ENCODE data around the gene ZMYND15.
"Not testable (repeated sequence)": the region's sequence is repeated elsewhere in the genome, so short reads cannot be mapped to it uniquely, and the experiment has no call there.

ZMYND15 gene, protein sequence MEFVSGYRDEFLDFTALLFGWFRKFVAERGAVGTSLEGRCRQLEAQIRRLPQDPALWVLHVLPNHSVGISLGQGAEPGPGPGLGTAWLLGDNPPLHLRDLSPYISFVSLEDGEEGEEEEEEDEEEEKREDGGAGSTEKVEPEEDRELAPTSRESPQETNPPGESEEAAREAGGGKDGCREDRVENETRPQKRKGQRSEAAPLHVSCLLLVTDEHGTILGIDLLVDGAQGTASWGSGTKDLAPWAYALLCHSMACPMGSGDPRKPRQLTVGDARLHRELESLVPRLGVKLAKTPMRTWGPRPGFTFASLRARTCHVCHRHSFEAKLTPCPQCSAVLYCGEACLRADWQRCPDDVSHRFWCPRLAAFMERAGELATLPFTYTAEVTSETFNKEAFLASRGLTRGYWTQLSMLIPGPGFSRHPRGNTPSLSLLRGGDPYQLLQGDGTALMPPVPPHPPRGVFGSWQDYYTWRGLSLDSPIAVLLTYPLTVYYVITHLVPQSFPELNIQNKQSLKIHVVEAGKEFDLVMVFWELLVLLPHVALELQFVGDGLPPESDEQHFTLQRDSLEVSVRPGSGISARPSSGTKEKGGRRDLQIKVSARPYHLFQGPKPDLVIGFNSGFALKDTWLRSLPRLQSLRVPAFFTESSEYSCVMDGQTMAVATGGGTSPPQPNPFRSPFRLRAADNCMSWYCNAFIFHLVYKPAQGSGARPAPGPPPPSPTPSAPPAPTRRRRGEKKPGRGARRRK

DNA sequence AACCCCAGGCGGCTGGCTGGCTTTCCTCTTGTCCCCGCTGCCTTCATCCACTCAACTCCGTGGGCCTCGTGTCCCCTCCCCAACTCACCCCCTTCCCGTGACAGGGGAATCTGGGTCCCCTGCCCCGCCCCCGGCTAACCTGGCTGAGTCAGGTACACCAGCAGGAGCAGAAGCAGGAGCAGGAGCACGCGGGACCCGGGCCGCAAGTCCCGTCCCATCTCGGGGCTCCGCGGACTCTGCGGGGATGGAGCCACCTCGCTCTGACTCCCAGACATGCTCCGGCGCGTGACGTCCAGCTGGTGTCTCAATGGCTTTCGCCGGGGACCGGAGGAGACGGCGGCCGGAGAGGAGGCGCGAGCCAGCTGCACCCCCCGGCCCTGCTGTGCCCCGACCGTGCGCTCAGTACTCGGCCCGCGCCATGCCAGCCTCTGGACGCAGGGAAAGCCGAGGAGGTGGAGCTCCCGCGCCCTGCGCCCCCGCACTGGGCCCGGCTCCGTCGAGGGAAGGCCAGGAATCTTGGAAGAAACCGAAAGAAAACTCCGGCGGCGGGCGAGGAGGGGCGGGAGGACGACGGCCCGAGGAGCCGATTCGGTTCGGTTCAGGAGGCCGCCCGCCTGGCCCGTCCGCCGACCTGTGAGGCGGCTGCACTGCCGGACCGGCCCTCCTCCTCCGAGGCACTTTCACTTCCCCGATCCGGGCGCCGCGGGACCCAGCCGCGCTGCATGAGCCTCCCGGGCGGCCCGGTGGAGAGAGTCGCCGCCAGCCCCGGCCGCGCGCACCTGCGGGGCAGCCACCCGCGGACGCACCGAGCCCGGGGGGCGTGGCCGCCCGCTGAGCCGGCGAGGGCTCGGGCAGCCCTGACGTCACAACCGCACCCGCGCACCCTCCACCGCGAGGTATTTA, at the start of gene ZMYND15, which contains the start of gene CXCL16:
Gene ZMYND15 (plus strand): TSS at position 712 of the 903 bp plus-strand sequence. CDS start 716 bp downstream, outside the sequence.
Gene CXCL16 (minus strand): TSS at position 807 of the 903 bp plus-strand sequence. CDS start 589 bp downstream, at position 218.
- ATAC-seq (replicated peaks; ENCODE audit: extremely low read depth, poor library complexity, severe bottlenecking) (peak; percentile 58), DNase-seq (ENCODE audit: low spot score in 2 of 2) (peak; percentile 39 to 50)
- no peaks in the 10 kb centered on the region for H3K9me3 Mint-ChIP-seq
- peaks cover 10% of the 10 kb centered on the region for H3K36me3 Mint-ChIP-seq (ENCODE audit: insufficient read depth)
- H3K4me1 Mint-ChIP-seq: peaks cover 20% of the 10 kb centered on the region
- H3K4me3 Mint-ChIP-seq: peak within 1 kb of the TSS; percentile 92
- peaks cover 46% of the 10 kb centered on the region for H3K27me3 Mint-ChIP-seq
- H3K27ac Mint-ChIP-seq (ENCODE audit: low read depth): peak within 1 kb of the TSS; percentile 84

DNA sequence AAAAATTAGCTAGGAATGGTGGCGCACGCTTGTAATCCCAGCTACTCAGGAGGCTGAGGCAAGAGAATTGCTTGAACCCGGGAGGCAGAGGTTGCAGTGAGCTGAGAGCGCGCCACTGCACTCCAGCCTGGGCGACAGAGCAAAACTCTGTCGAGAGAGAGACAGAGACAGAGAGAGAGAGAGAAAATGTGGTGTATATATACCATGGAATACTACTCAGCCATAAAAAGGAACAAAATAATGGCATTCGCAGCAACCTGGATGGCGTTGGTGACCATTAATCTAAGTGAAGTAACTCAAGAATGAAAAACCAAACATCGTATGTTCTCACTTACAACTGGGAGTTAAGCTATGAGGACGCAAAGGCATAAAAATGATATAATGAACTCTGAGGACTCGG, 49.8 kb upstream of the ZMYND15 start:
- H3K27ac Mint-ChIP-seq (ENCODE audit: low read depth): peak overlapping the region; percentile 39

DNA sequence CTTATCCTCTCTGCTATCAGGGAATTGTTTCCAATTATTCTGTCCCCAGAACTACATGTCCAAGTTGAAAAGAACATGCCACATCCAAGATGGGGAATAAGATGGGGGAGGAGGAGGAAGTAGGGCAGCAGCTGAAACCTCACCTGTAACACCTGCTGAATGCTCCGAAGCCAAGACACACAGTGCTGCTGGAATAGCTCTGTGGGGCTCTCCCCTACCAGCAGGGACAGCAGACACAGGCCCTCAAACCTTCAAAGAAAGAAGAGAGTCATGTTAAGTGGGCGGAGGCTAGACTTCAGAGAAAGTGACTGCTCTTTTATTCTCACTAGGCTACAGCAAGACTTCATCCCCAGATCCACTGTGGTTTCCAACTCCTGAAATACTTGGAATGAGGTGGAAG, 48.9 kb upstream of the ZMYND15 start:
- Mint-ChIP-seq H3K4me1 (peaks cover 42% of the 10 kb centered on the region), H3K4me3 (no peak overlapping the region), H3K36me3 (ENCODE audit: insufficient read depth) (peaks cover 32% of the 10 kb centered on the region), H3K27me3 (no peaks in the 10 kb centered on the region), H3K27ac (ENCODE audit: low read depth) (peak overlapping the region; percentile 61), H3K9me3 (no peaks in the 10 kb centered on the region)
- no peak for DNase-seq (ENCODE audit: low spot score in 2 of 2)
- no peak for ATAC-seq (replicated peaks; ENCODE audit: extremely low read depth, poor library complexity, severe bottlenecking)

More for the DNA sequence above, 49.8 kb upstream of the ZMYND15 start:
- H3K9me3 Mint-ChIP-seq; H3K27me3 Mint-ChIP-seq; H3K4me3 Mint-ChIP-seq; DNase-seq (ENCODE audit: low spot score in 2 of 2); ATAC-seq (replicated peaks; ENCODE audit: extremely low read depth, poor library complexity, severe bottlenecking): not testable (repeated sequence)
- Mint-ChIP-seq H3K36me3 (ENCODE audit: insufficient read depth) (peaks cover 32% of the 10 kb centered on the region), H3K4me1 (peaks cover 41% of the 10 kb centered on the region)

DNA sequence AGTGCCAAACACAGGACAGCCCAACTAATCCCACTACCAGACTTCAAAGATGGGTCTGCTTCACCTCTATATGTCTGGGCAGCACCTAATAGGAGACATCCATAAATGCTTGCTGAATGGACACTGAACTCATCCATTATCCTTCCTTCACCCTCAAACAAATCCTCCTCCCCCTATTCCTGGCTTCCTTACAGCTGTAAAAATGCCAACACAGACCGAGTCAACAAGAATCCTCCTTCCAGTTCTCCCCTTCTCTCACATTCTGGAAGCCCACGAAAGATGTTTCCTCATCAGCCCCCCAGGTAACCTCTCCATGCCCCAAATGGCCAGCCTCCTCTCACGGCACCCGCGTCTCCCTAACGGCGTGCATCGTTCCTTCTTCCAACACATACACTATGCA, 47.9 kb upstream of the ZMYND15 start:
- Mint-ChIP-seq H3K4me1 (peaks cover 44% of the 10 kb centered on the region), H3K36me3 (ENCODE audit: insufficient read depth) (peaks cover 34% of the 10 kb centered on the region), H3K27ac (ENCODE audit: low read depth) (peak overlapping the region; percentile 23), H3K9me3 (no peaks in the 10 kb centered on the region), H3K27me3 (no peaks in the 10 kb centered on the region), H3K4me3 (no peak overlapping the region)
- no peak for ATAC-seq (replicated peaks; ENCODE audit: extremely low read depth, poor library complexity, severe bottlenecking)
- no peak for DNase-seq (ENCODE audit: low spot score in 2 of 2)

DNA sequence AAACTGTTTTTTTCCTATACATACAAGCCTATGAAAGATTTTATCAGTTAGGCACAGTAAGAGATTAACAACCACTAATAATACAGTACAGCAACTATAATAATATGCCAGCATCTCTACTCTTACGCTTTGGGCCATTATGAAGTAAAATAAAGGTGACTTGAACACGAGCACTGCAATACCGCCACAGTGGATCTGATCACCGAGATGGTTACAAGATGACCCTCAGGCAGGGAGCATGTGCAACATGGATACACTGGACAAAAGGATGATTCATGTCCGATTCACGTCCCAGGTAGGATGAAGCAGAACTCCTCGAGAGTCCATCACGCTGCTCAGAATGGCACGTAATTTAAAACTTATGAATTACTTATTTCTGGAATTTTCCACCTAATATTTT, 46.2 kb upstream of the ZMYND15 start:
- Mint-ChIP-seq H3K4me3 (no peak overlapping the region), H3K27me3 (no peaks in the 10 kb centered on the region), H3K36me3 (ENCODE audit: insufficient read depth) (peaks cover 23% of the 10 kb centered on the region), H3K27ac (ENCODE audit: low read depth) (no peak overlapping the region), H3K9me3 (no peaks in the 10 kb centered on the region), H3K4me1 (peaks cover 38% of the 10 kb centered on the region)
- ATAC-seq (replicated peaks; ENCODE audit: extremely low read depth, poor library complexity, severe bottlenecking) (no peak), DNase-seq (ENCODE audit: low spot score in 2 of 2) (no peak)

DNA sequence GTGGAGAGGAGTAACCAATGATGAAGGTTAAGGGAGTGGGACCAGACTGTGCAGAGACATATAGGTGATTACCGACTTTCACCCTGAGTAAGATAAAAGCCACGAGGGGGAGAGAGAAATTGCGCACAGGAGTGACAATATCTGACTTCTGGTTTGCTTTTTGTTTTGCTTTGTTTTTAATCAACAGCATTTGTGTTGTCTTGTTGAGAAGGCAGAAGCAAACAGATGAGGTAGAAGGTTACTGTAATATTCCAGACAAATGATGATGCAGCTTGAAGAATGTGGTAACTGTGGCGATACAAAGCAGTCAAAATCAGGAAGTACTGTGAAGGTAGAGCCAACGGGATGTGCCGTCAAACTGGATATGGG, 43.2 kb upstream of the ZMYND15 start:
- ATAC-seq (replicated peaks; ENCODE audit: extremely low read depth, poor library complexity, severe bottlenecking) (peak; percentile 94), DNase-seq (ENCODE audit: low spot score in 2 of 2) (peak in 1 of 2 donors; percentile 38)
- Mint-ChIP-seq H3K9me3 (no peaks in the 10 kb centered on the region), H3K27ac (ENCODE audit: low read depth) (peak overlapping the region; percentile 96), H3K27me3 (no peaks in the 10 kb centered on the region), H3K4me1 (peaks cover 21% of the 10 kb centered on the region), H3K4me3 (peak overlapping the region; percentile 73), H3K36me3 (ENCODE audit: insufficient read depth) (peaks cover 6% of the 10 kb centered on the region)

DNA sequence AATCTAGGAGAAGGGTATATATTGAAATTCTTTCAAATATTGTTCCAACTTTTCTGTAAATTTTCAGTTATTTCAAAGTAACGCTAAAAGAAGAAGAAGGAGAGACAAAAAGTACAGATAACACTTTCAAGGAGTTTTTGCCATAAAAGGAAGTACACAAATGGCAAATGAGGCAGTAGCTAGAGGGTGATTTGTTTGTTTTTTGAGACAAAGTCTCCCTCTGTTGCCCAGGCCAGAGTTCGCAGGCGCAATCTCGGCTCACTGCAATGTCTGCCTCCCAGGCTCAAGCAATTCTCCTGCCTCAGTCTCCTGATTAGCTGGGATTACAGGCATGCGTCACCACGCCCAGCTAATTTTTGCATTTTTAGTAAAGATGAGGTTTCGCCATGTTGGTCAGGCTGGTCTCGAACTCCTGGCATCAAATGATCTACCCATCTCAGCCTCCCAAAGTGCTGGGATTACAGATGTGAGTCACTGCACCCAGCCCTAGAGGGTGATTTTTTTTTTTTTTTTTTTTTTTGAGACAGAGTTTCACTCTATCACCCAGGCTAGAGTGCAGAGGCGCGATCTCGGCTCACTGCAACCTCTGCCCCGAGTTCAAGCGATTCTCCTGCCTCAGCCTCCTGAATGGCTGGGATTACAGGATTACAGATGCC, 40.1 kb upstream of the ZMYND15 start:
- not testable (repeated sequence) for H3K27ac Mint-ChIP-seq (ENCODE audit: low read depth); H3K27me3 Mint-ChIP-seq; H3K36me3 Mint-ChIP-seq (ENCODE audit: insufficient read depth); DNase-seq (ENCODE audit: low spot score in 2 of 2); H3K9me3 Mint-ChIP-seq; H3K4me3 Mint-ChIP-seq; ATAC-seq (replicated peaks; ENCODE audit: extremely low read depth, poor library complexity, severe bottlenecking)
- peaks cover 37% of the 10 kb centered on the region for H3K4me1 Mint-ChIP-seq

DNA sequence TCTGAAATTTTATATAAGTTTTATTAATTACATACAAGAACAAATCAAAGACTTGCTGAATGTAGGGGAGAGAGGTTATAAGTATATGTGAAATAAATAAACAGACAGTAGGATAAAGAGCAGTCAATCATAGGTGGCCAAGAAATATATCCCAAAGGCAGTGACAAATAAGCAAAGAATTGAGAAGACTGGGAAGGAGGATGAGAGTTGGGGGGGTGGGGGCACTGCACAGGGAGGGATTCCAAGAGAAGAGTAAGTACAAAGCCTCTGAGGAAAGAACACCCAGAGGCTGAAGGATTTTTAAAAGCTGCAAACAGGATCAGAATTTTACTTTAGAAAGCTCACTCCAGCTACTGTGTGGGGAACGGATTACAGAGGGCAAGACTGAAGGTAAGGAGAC, 38.5 kb upstream of the ZMYND15 start:
- Mint-ChIP-seq H3K4me1 (peaks cover 35% of the 10 kb centered on the region), H3K27me3 (no peaks in the 10 kb centered on the region), H3K9me3 (no peaks in the 10 kb centered on the region), H3K4me3 (no peak overlapping the region), H3K27ac (ENCODE audit: low read depth) (no peak overlapping the region), H3K36me3 (ENCODE audit: insufficient read depth) (peaks cover 10% of the 10 kb centered on the region)
- no peak for DNase-seq (ENCODE audit: low spot score in 2 of 2)
- ATAC-seq (replicated peaks; ENCODE audit: extremely low read depth, poor library complexity, severe bottlenecking): no peak

DNA sequence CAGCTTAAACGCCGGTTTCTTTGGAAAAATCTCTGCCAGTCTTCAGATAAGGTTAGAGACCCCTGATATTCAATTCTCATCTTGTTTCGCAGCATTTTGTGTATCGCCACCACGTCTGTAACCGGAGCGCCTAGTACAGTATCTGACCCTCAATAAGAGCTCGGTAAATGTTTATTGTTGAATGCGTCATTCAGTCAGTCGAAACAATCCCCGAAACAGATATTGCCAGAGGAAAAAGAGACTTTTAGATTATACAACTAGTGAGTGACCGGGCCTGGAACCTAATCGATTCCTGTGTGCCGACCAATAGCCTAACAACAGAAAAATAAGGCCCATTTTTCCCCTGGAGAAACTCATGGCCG, 36.3 kb upstream of the ZMYND15 start:
- H3K27me3 Mint-ChIP-seq: no peaks in the 10 kb centered on the region
- ATAC-seq (replicated peaks; ENCODE audit: extremely low read depth, poor library complexity, severe bottlenecking) (no peak), DNase-seq (ENCODE audit: low spot score in 2 of 2) (no peak)
- no peaks in the 10 kb centered on the region for H3K9me3 Mint-ChIP-seq
- peak overlapping the region; percentile 63 for H3K4me3 Mint-ChIP-seq
- H3K36me3 Mint-ChIP-seq (ENCODE audit: insufficient read depth): peaks cover 9% of the 10 kb centered on the region
- peaks cover 28% of the 10 kb centered on the region for H3K4me1 Mint-ChIP-seq
- H3K27ac Mint-ChIP-seq (ENCODE audit: low read depth): peak overlapping the region; percentile 71

DNA sequence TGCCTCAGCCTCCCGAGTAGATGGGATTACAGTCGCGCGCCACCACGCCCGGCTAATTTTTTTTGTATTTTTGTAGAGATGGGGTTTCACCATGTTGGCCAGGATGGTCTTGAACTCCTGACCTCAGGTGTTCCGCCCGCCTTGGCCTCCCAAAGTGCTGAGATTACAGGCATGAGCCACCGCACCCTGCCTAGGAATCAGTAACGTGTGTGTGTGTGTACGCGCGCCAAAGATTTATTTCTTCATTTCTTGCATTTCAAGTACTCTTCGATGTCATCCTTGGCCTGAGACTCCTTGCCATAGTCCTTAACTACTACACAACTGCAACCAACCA, 35.1 kb upstream of the ZMYND15 start:
- H3K4me3 Mint-ChIP-seq: peak overlapping the region; percentile 63
- H3K27me3 Mint-ChIP-seq; H3K36me3 Mint-ChIP-seq (ENCODE audit: insufficient read depth); H3K9me3 Mint-ChIP-seq; DNase-seq (ENCODE audit: low spot score in 2 of 2); ATAC-seq (replicated peaks; ENCODE audit: extremely low read depth, poor library complexity, severe bottlenecking): not testable (repeated sequence)
- H3K27ac Mint-ChIP-seq (ENCODE audit: low read depth): peak overlapping the region; percentile 71
- peaks cover 31% of the 10 kb centered on the region for H3K4me1 Mint-ChIP-seq

DNA sequence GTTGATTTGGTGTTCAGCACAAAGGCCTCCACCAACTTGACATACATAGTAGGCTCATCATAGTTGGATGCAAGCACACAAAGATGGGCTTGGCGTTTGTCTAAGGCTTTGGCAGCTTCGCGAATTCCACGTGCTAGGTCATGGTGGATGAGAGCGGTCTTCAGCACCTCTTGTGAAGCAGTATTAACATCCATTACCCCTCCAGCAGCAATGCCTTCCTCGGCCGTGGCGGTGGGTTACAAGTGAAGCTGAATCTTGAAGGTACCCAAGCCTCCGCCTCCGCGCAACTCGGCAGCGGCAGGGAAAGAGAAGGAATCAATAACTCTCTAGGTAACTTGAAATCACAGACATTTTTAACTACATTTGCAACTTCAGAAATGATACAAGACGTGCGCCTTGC, 34.6 kb upstream of the ZMYND15 start:
- peak overlapping the region; percentile 71 for H3K27ac Mint-ChIP-seq (ENCODE audit: low read depth)
- H3K36me3 Mint-ChIP-seq (ENCODE audit: insufficient read depth): peaks cover 7% of the 10 kb centered on the region
- peaks cover 35% of the 10 kb centered on the region for H3K4me1 Mint-ChIP-seq
- H3K9me3 Mint-ChIP-seq: no peaks in the 10 kb centered on the region
- ATAC-seq (replicated peaks; ENCODE audit: extremely low read depth, poor library complexity, severe bottlenecking): no peak
- no peaks in the 10 kb centered on the region for H3K27me3 Mint-ChIP-seq
- peak overlapping the region; percentile 63 for H3K4me3 Mint-ChIP-seq
- DNase-seq (ENCODE audit: low spot score in 2 of 2): no peak

DNA sequence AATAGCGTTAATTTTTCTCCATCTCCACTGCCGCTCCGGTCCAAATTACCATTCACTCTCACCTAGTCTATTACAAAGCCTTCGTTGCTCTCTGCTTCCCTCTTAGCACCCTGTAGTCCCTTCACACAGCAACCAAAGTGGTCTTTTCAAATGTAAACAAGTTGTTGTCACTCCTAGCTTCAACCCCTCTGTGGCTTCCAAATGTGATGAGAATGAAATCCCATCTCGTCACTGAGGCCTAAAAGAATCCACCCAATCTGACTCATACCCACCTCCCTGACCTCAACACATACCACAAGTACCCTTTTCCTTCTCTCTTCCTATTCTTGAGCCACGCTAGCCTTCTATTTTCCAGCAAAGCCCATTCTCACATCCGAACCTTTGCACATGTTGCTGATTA, 33.5 kb upstream of the ZMYND15 start:
- H3K36me3 Mint-ChIP-seq (ENCODE audit: insufficient read depth): peaks cover 7% of the 10 kb centered on the region
- H3K27ac Mint-ChIP-seq (ENCODE audit: low read depth): peak overlapping the region; percentile 20
- peaks cover 37% of the 10 kb centered on the region for H3K4me1 Mint-ChIP-seq
- H3K9me3 Mint-ChIP-seq: no peaks in the 10 kb centered on the region
- DNase-seq (ENCODE audit: low spot score in 2 of 2) (no peak), ATAC-seq (replicated peaks; ENCODE audit: extremely low read depth, poor library complexity, severe bottlenecking) (no peak)
- no peaks in the 10 kb centered on the region for H3K27me3 Mint-ChIP-seq
- H3K4me3 Mint-ChIP-seq: peak overlapping the region; percentile 14
